PC-9 (cell line): ENCODE measurements around the gene LAPTM5. TPM values are rescaled to one million over a fixed set of nuclear protein-coding genes. Genes with fewer than 3 reads are reported as not detected.

ENCODE experiments used
- BruUV-seq: library from RNA; stranded (reverse); fragments of 400-500 nt; replicated peaks from 2 replicates; lab custom pipeline; 2021; lab: Mats Ljungman, UMichigan
- CTCF ChIA-PET: fragments of 300-600 bp; sonication (Branson Sonifier 250); formaldehyde crosslinking; loops from one replicate; lab custom pipeline; 2022; ENCODE audit warnings: antibody characterized with exemption; lab: Charles Lee
- POLR2A ChIA-PET: fragments of 300-600 bp; sonication (Branson Sonifier 250); formaldehyde crosslinking; loops from one replicate; lab custom pipeline; 2022; ENCODE audit warnings: antibody characterized with exemption; ENCODE audit not compliant: unreplicated experiment; lab: Charles Lee
- DNase-seq, 2 experiments: peaks; one replicate each; pipeline versions ENCODE4 v3.0.0 to v3.0.0-alpha.2; 2015 to 2022; ENCODE audit warnings: mixed read lengths in 1 of 2
- H2AFZ ChIP-seq: fragments of 200-600 bp; sonication (generic); 2 replicates; pipeline ENCODE4 v1.8.1; 2017; ENCODE audit warnings: antibody characterized with exemption
- H3F3A ChIP-seq: fragments of 200-600 bp; sonication (generic); 2 replicates; pipeline ENCODE4 v1.8.1; 2017; ENCODE audit warnings: antibody characterized with exemption, mild to moderate bottlenecking, low read depth; ENCODE audit not compliant: insufficient read depth
- H3K27ac ChIP-seq: fragments of 200-600 bp; sonication (generic); 2 replicates; pipeline ENCODE4 v1.6.1; 2016; ENCODE audit warnings: mixed run types
- H3K27me3 ChIP-seq: fragments of 200-600 bp; sonication (generic); 2 replicates; pipeline ENCODE4 v1.6.1; 2016; ENCODE audit warnings: low read depth, mixed run types; ENCODE audit not compliant: insufficient read depth
- H3K36me3 ChIP-seq: fragments of 200-600 bp; sonication (generic); 2 replicates; pipeline ENCODE4 v1.6.1; 2016; ENCODE audit warnings: low read depth, mixed run types
- H3K4me1 ChIP-seq: fragments of 200-600 bp; sonication (generic); replicated peaks from 2 replicates; pipeline ENCODE4 v1.6.1; 2016; ENCODE audit warnings: mixed run types; ENCODE audit not compliant: insufficient read depth
- H3K4me2 ChIP-seq: fragments of 200-600 bp; sonication (generic); 2 replicates; pipeline ENCODE4 v1.6.1; 2017; ENCODE audit warnings: mixed run types
- H3K4me3 ChIP-seq: fragments of 200-600 bp; sonication (generic); 2 replicates; pipeline ENCODE4 v1.6.1; 2016; ENCODE audit warnings: mixed run types
- H3K79me2 ChIP-seq: fragments of 200-600 bp; sonication (generic); 2 replicates; pipeline ENCODE4 v1.6.1; 2017; ENCODE audit warnings: low read depth, mixed run types
- H3K9me2 ChIP-seq: fragments of 200-600 bp; sonication (generic); 2 replicates; pipeline ENCODE4 v1.8.1; 2017; ENCODE audit warnings: mild to moderate bottlenecking; ENCODE audit not compliant: insufficient read depth
- H3K9me3 ChIP-seq: fragments of 200-600 bp; sonication (generic); 2 replicates; pipeline ENCODE4 v1.8.1; 2016; ENCODE audit warnings: low read depth; ENCODE audit not compliant: insufficient read depth
- H4K20me1 ChIP-seq: fragments of 200-600 bp; sonication (generic); 2 replicates; pipeline ENCODE4 v1.8.1; 2017; ENCODE audit not compliant: insufficient read depth
- CTCF ChIP-seq: fragments of 200-600 bp; sonication (generic); conservative IDR thresholded peaks from 2 replicates; pipeline ENCODE4 v1.6.1; 2017; ENCODE audit warnings: mixed run types, antibody characterized with exemption, mild to moderate bottlenecking, moderate library complexity
- EZH2 ChIP-seq: fragments of 200-600 bp; sonication (generic); IDR thresholded peaks from 2 replicates; pipeline ENCODE4 v1.8.0; 2017; ENCODE audit warnings: antibody characterized with exemption, low read depth
- intact Hi-C: fragments of 100-400 bp; cut with micrococcal nuclease; formaldehyde crosslinking; loops from one replicate; pipeline ENCODE4 v1.10.0; 2022; ENCODE audit not compliant: unreplicated experiment
- total RNA-seq: library from RNA; stranded (reverse); gene quantifications from 2 replicates; pipeline ENCODE4 v1.2.3, GENCODE V29; 2021

The LAPTM5 gene
- total RNA-seq, 1 experiment from 2014 or later = 5.0 TPM

- no peak overlapping the region for H3K27ac ChIP-seq
- DNase-seq = no peak
- no peak overlapping the region for H2AFZ ChIP-seq
- no peaks in the 10 kb centered on the region for H3K9me2 ChIP-seq
- no peaks in the 10 kb centered on the region for H3K9me3 ChIP-seq
- no peaks in the 10 kb centered on the region for H3F3A ChIP-seq
- intact Hi-C loops = no loop called here
- ChIA-PET POLR2A (no interaction called here), CTCF (no interaction called here)
- no peak overlapping the region for H3K4me3 ChIP-seq
- H4K20me1 ChIP-seq = no peaks in the 10 kb centered on the region
- H3K27me3 ChIP-seq = no peaks in the 10 kb centered on the region
- no peaks in the 10 kb centered on the region for H3K79me2 ChIP-seq
- peak overlapping the region; percentile 36 for H3K4me2 ChIP-seq
- TF ChIP-seq EZH2 = no peak
- no peaks in the 10 kb centered on the region for H3K36me3 ChIP-seq
- H3K4me1 ChIP-seq = peaks cover 11% of the 10 kb centered on the region
- BruUV-seq = no TSS peak
These were observed 17.0 kb downstream of the LAPTM5 start for GRCh38 chr1:30740251-30741238.

DNA sequence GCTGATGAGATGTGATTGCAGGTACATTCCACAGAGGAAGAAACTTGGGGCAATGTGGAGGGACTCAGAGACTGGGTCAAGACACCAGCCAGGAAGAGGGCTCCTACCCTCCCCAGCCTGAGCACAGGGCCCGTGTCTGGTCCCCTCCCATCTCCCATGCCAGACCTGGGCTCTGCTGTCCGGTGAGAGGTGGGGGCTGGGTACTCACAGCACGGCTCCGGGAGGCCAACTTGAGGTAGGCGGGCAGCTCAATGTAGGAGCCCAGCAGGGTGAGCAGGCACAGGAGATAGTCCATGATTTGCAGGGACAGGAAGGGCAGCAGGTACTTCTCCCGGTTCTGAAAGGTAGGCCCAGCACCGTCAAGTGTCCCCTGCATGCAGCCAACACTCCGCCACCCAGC, 18.0 kb downstream of the LAPTM5 start:
- intact Hi-C loops = no loop called here
- H3F3A ChIP-seq = no peaks in the 10 kb centered on the region
- no peaks in the 10 kb centered on the region for H3K9me2 ChIP-seq
- H3K36me3 ChIP-seq = no peaks in the 10 kb centered on the region
- H3K4me1 ChIP-seq = peaks cover 11% of the 10 kb centered on the region
- TF ChIP-seq EZH2 = no peak
- no peak for TF ChIP-seq CTCF
- no peaks in the 10 kb centered on the region for H3K9me3 ChIP-seq
- H4K20me1 ChIP-seq = no peaks in the 10 kb centered on the region
- H3K27ac ChIP-seq = no peak overlapping the region
- ChIA-PET CTCF (no interaction called here), POLR2A (no interaction called here)
- H3K4me2 ChIP-seq = no peak overlapping the region
- H3K79me2 ChIP-seq = no peaks in the 10 kb centered on the region
- no TSS peak for BruUV-seq
- H2AFZ ChIP-seq = no peak overlapping the region
- no peak overlapping the region for H3K4me3 ChIP-seq
- no peaks in the 10 kb centered on the region for H3K27me3 ChIP-seq
- DNase-seq = no peak

DNA sequence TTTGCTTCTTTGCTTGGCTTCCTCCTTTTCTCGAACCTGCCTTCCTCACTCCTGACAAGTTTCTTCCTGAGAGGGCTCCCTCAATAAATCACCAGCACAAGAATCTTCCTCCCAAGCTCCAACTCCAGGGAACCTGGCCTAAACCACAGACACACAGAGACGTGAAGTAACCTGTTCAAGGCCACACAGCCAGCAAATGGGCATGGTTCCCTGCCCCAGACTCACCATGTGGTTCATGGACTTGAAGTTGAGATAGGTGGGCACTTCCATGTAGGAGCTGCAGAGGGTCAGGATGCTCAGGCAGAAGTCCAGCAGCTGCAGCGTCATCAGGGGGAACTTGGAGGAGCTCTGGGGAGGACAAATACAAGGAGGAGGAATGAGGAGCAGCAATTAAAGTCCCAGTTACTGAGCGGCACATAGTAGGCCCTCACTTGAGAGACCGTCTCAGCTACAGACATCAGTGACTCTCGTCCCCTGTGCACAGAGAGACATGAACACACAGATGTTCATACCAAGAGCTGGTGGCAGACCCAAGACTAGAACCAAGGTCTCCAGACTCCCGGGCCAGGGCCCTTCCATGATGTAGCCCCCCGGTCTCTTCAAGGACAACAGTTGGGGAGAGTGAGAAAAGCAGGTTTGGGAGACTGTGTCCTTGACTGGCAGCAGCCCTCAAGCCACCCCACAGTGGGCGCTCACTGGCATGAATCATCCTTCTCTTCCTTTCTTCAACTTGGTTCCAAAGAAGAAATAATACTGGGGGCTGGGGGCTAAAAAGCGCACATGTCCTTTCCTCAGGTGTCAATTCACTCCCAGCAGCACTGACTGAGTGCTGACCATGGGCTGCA, 18.6 kb downstream of the LAPTM5 start:
- H3K36me3 ChIP-seq = no peaks in the 10 kb centered on the region
- H2AFZ ChIP-seq = no peak overlapping the region
- no peaks in the 10 kb centered on the region for H3F3A ChIP-seq
- DNase-seq = no peak
- ChIA-PET CTCF (no interaction called here), POLR2A (no interaction called here)
- no peak for TF ChIP-seq CTCF
- TF ChIP-seq EZH2 = no peak
- H3K4me1 ChIP-seq = peaks cover 11% of the 10 kb centered on the region
- BruUV-seq = no TSS peak
- no peaks in the 10 kb centered on the region for H4K20me1 ChIP-seq
- H3K4me2 ChIP-seq = no peak overlapping the region
- intact Hi-C loops = no loop called here
- no peaks in the 10 kb centered on the region for H3K9me2 ChIP-seq
- H3K79me2 ChIP-seq = no peaks in the 10 kb centered on the region
- no peaks in the 10 kb centered on the region for H3K27me3 ChIP-seq
- no peak overlapping the region for H3K27ac ChIP-seq
- no peaks in the 10 kb centered on the region for H3K9me3 ChIP-seq
- H3K4me3 ChIP-seq = no peak overlapping the region
